Fibroblast of skin of scalp (primary cell): ENCODE results near the gene ABLIM3. TPM values are rescaled to one million over a fixed set of nuclear protein-coding genes. Genes with fewer than 3 reads are reported as not detected.

ENCODE experiments used
- DNase-seq: peaks from one replicate; pipeline ENCODE4 v3.0.0-alpha.2; 2013
- polyA plus RNA-seq, 2 experiments: library from polyadenylated mRNA; unstranded; fragments of 120-200 nt; gene quantifications; one replicate each; pipeline ENCODE4 v1.2.1, GENCODE V29; 2013; ENCODE audit not compliant: insufficient read length in 2 of 2

The ABLIM3 gene
- polyA plus RNA-seq (2013, experiment 1 of 2; ENCODE audit: insufficient read length): 2.6 TPM
- 4.8 TPM for polyA plus RNA-seq (2013, experiment 2 of 2; ENCODE audit: insufficient read length)

DNA sequence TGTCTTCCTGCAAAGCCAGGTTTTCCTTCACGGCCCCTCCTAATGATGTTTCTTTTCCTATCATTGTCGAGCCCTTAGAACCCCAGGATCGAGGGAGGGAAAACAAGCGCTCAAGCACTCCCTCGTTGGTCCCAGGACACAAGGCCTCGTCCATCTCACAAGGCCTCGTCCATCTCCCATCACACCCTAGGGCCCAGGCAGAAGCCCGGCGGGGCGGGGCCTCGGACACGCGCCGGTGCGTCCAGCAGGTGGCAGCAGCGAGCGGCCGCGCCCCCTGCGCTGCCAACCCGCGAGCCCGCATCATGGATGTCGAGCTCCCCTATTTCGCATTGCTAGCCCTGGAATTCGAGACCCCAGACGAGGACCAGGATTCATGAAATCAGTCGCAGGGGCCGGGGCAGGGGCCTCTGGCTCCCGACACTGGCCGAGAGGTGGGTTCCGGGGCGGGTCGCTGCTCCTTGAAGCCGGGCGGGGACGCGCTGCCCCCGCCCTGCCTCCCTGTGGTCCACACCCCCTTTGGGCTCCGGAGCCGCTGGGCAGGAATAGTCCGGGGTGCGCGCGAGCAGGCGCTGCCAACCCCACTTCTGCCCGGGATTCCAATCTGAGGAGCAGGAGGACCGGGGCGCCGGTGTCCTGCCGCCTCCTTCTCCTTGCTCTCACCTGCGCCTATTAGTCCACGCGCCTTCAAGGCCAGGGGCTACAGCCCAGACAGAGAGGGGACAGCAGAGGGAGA, at the start of gene ABLIM3:
Gene ABLIM3, plus strand, starts transcription at position 270 of the 733 bp plus-strand sequence. CDS start 603 bp downstream, outside the sequence.
- DNase-seq: peak; percentile 69

DNA sequence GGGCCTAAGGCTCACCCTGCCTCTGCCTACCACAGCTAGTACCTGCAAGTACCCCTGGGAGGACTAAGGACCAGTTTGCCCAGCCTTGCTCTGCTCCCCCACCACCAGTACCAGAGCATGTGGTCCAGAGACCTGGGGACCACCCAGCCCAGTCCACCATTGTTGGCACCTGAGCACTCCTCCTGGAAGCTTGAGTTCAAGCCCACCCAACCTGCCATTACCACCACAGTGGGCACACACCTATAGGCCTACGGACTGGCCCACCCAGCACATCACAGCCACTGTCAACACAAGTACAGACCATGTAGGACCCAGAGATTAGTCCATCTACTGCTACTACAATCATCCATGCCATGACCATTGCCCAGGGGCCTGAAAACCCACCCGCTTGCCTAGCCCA, 47.7 kb upstream of the ABLIM3 start:
- no peak for DNase-seq

GRCh38 chr5:149094996-149095395, 46.3 kb upstream of the ABLIM3 start:
- DNase-seq: no peak

DNA sequence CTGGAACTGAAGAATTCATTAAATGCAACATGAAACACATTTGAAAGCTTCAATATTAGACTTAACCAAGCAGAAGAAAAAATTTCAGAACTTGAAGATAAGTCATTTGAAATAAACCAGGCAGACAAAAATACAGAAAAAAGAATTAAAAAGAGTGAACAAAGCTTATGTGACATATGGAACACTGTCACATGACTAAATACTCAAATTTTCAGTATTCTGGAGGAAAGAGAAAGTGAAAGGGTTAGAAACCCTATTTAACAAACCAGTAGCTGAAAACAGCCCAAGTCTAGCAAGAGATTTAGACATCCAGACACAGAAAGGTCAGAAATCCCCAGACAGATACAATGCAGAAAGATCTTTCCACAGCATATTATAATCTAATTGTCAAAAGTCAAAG, 41.4 kb upstream of the ABLIM3 start:
- DNase-seq: no peak

GRCh38 chr5:149100331-149100730, 41.0 kb upstream of the ABLIM3 start:
- DNase-seq: no peak

GRCh38 chr5:149108651-149109280, 32.5 kb upstream of the ABLIM3 start:
- no peak for DNase-seq

GRCh38 chr5:149110406-149110805, 30.9 kb upstream of the ABLIM3 start:
- DNase-seq: no peak

DNA sequence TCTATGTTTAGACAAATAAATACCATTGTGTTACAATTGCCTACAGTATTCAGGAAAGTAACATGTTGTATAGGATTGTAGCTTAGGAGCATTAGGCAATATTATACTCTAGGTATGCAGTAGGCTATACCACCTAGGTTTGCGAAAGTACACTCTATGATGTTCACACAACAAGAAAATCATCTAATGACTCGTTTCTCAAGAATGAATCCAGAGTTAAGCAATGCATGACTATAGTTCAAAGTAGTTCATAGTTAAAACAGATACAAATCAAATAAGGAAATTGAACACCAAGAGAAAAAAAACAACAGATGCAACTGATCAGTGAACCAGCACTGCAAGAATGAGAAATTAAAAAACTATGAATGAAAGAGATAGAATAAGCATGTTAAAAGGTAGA, 27.6 kb upstream of the ABLIM3 start:
- peak; percentile 39 for DNase-seq

DNA sequence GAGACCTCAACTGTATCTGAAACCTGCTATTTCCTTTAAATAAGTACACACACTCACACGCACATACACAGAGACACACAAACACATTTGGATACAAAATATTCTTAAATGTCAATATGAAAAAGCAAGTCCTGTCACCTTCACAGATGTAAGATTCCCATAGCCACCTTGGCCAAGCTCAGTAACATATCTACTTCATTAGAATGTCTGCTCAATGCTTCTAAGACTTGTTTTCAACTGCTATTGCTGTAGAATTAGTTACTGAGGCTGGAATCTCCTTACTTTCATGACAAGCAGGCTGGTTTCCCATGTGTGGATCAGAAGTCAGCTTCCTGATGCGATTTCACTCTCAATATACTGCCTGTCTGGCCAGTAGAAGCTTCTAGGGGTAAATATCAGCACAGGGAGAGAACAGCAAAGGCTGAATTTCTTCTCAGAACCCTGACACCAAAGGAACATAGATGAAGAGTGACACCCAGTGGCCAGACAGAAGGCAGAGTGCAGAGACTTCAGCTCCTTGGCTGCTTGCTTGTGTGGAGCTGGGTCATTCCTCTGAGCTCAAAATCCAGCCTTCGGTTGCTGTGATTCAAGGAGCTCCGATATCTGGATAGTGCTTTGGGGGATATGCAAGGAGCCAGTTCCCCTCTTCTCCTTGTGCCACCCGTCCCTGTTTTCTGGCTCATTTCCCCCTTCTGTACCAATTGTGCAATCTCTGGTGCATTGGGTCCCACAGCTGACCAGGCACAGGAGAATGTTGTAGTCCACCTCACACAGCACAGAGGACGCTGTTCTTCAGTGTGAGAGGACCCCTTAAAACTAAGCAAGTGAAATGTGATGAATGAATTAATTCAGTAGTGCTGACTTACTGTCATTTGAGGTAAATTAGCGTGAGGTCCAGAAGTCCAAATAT, 26.6 kb upstream of the ABLIM3 start:
- DNase-seq: peak; percentile 76

DNA sequence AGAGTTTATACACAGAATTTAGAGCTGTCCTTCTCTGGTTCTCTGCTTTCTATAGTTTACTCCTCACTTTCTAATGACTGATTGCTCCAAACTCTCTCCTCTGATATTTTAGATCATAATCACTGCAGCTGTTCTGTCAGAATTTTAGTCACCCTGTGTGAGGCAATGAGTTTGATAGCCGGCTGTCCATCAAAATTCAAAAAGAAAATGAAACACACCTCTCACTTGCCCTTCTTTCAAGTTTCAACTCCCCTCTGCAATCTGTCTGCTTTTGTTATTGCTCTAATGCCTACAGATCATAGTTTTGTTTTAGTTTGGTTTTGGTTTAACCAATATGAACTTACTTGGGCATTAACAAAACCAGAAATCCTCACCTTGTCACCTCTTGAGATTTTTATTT, 23.3 kb upstream of the ABLIM3 start:
- no peak for DNase-seq

DNA sequence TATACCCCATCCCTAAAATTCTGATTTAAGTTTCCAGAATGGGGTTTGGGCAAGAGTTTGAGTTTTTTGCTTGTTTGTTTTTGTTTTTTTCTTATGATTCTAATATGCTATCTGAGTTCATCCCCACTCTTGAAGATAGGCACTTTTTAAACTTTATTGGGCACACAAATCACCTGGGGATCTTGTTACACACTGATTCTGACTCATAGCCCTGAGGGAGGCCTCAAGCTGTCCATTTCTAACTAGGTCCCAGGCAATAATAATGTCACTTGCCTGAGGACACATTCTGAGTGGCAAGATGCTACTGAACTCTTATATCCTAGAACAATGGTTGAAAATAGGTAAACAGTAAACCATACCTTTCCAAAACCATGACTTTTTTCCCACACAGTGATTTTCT, 22.8 kb upstream of the ABLIM3 start:
- DNase-seq: no peak

DNA sequence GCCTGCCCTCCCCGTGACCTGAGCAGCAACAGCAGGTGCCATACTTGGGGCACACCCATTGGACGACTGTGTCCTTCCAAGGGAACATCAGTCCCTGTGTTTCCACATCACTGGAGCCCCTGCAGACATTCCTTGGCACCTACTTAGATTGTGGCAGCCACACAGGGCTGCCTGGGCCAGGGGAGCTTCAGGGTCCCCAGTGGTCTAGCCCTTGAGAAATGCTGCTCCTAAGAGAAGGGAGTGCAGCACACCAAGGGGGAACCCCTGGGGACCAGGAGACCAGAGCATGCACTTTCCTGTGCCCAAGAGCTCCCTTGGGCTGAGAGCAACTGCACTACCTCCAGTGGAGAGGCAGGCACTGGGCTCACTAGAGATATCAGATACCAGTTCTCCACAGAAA, 20.1 kb upstream of the ABLIM3 start:
- DNase-seq: no peak

DNA sequence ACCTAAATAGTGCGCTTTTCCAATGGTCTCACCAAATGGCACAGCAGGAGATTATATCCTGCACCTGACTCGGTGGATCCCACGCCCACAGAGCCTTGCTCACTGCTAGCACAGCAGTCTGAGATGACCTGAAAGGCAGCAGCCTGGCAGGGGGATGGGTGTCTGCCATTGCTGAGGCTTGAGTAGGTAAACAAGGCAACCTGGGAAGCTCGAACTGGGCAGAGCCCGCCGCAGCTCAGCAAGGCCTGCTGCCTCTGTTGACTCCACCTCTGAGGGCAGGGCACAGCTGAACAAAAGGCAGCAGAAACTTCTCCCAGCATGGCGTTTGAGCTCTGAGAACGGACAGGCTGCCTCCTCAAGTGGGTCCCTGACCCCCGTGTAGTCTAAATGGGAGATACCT, 18.1 kb upstream of the ABLIM3 start:
- no peak for DNase-seq

DNA sequence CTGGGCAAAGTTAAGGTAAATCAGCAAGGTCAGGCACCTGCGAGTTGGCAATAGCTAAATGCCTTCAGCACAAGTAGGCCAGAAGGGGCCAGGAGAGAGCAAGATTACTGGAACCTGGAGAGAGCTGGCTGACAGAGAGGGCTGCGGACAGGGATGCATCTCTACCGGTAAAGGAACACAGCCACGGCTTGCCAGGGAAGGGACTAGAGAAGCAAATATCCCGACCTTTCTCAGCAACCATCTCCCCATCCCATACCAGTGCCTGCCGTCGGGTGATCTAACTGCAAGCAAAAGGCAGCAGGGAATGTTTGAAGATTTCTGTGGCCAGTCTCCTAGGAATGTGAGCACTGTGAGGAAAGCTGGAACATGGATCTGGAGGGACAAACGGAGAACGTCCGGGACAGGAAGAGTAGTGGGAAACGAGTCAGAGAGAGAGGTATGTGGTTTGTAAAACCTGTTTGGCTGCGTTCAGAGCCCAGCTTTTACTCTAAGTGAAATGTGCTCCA, 15.9 kb upstream of the ABLIM3 start:
- DNase-seq: peak; percentile 16

GRCh38 chr5:149126906-149127305, 14.4 kb upstream of the ABLIM3 start:
- no peak for DNase-seq

- no peak for DNase-seq
These were observed 13.8 kb upstream of the ABLIM3 start for GRCh38 chr5:149127394-149127955.

DNA sequence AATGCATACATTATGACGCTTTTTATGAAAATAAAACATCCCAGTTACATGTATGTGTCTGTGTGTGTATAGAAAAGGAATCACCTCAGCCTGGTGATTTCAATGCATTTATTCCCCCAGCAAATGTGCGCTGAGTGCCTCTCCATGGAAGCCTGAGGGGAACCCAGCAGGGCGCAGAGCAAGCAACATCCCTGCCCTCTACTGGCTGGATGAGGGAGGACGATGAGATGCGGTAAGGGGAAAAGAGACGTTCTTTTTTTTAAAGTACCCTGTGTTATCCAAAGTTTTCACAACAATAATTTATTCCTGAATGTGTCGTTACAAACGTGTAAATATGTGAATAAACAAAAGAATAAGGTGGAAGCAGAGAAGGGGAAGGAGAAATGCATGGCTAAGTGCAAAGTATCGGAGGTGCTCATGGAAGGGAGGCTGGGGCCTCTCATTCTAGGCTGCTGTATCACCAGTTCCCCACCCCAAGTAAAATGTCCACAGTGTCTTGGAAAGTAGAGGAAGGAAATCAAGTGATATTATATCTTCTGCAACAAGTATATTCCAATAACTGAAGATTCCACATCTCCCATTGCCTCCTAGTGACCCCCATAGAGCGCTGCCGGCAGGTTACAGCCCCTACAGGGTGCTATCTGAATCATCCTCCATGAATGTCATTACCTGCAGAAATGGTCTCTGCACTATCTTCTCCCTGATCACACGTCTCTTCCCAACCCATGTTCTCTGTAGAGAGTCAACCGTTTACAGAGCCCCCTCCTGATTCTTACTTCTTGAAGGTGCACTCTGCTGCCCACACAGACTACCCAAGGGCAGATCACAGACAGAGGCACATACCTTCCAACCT, 13.0 kb upstream of the ABLIM3 start:
- DNase-seq: peak; percentile 40

DNA sequence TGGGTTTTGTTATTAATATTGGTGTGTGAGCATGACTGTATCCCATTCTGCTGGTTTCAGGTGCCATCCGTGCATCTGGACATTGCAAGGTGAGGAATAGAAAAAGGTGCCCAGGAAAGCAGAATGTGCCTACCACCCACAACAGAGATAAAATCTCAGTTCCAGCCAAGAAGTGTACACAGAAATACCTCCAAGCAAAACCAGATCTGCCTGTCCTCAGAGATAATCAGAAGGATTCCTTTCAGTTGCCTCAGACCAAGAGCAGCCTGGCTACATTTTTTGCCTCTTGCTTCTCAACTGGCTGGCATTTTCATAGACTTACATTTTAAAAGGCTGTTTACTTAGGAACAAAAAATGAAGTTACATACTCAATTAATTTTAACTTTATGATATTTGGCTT, 12.1 kb upstream of the ABLIM3 start:
- DNase-seq: no peak

GRCh38 chr5:149130121-149130914, 11.0 kb upstream of the ABLIM3 start:
- no peak for DNase-seq

- DNase-seq: no peak
These were observed 8.8 kb upstream of the ABLIM3 start for GRCh38 chr5:149132474-149132873.
